Adipocyte (in vitro differentiated cells): Measurements from ENCODE around the gene MYO1A.
A peak's percentile ranks its signal among the peaks of the same experiment; 100 is the strongest.

Source experiments
- DNase-seq: peaks from one replicate; pipeline ENCODE4 v3.0.0-alpha.2; 2015; ENCODE audit warnings: low read depth
- H3K27me3 ChIP-seq: replicated peaks from 2 replicates; pipeline ENCODE4 v1.7.0; 2013; ENCODE audit warnings: mild to moderate bottlenecking, low read length, moderate library complexity; ENCODE audit not compliant: control insufficient read depth, insufficient read depth
- H3K36me3 ChIP-seq: 2 replicates; pipeline ENCODE4 v1.7.0; 2013; ENCODE audit warnings: low read length, mild to moderate bottlenecking, moderate library complexity; ENCODE audit not compliant: control insufficient read depth, insufficient read depth, severe bottlenecking
- H3K4me1 ChIP-seq: 2 replicates; pipeline ENCODE4 v1.7.0; 2013; ENCODE audit warnings: mild to moderate bottlenecking, low read length, moderate library complexity; ENCODE audit not compliant: control insufficient read depth, insufficient read depth
- H3K4me3 ChIP-seq: 2 replicates; pipeline ENCODE4 v1.7.0; 2013; ENCODE audit warnings: mild to moderate bottlenecking, low read length, moderate library complexity
- H3K9ac ChIP-seq: 2 replicates; pipeline ENCODE4 v1.7.0; 2013; ENCODE audit warnings: mild to moderate bottlenecking, low read length, moderate library complexity
- H3K9me3 ChIP-seq: 2 replicates; pipeline ENCODE4 v1.7.0; 2013; ENCODE audit warnings: mild to moderate bottlenecking, low read length, moderate library complexity; ENCODE audit not compliant: control insufficient read depth

The MYO1A gene

DNA sequence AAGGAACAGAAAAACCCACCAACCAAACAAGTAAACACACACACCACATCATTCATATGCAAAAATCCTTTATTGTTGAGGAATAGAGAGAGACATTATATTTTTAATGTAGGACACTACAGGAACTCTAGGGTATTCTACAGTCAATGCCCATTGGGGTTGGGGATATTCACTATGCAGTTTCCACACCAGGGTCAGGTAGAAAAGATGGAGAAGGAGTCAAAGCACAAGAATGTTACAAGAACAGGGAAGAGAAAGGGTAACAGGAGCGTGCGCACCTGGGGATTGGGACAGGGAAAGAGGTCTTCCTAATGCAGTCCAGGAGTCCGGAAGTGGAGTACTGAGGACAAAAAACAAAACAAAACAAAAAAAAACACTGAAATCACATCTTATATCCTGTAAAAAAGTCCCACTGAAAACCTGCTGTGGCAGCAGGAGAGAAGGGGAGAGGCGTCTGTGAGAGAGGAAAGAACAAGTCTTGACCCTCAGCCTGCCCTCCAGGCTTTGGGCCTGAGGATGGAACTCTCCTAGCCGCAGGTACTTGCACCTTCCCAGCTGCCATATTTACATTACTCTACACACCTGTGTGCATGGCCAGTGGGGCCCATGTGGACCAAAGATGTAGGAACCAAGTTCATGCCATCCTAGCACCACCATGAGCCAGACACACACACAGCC is 39.8 kb downstream of the MYO1A start:
- H3K4me1 ChIP-seq = peaks cover 20% of the 10 kb centered on the region
- H3K4me3 ChIP-seq = no peak overlapping the region
- H3K9ac ChIP-seq = no peak overlapping the region
- H3K36me3 ChIP-seq = no peaks in the 10 kb centered on the region
- H3K27me3 ChIP-seq = peaks cover 24% of the 10 kb centered on the region
- H3K9me3 ChIP-seq = no peaks in the 10 kb centered on the region
- DNase-seq = no peak

DNA sequence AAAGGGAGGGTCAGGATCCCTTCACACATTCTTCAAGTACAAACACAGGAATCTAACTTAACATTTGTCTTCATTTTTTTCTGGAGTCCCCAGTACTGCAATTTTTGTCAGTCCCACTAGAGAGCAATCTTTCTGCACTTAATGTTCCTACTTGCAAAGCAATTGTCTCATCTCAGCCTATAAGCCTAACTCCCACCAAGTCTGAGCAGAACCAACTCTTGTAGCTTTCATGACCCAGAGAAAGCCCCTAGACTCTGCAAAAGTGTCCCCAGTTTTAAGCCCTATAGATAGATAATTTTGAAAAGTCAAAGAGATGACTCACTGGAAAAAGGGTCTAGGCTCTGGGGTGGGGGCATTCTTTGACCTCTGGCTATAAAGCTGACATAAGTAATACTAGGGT is 41.8 kb downstream of the MYO1A start:
- H3K4me3 ChIP-seq = no peak overlapping the region

DNA sequence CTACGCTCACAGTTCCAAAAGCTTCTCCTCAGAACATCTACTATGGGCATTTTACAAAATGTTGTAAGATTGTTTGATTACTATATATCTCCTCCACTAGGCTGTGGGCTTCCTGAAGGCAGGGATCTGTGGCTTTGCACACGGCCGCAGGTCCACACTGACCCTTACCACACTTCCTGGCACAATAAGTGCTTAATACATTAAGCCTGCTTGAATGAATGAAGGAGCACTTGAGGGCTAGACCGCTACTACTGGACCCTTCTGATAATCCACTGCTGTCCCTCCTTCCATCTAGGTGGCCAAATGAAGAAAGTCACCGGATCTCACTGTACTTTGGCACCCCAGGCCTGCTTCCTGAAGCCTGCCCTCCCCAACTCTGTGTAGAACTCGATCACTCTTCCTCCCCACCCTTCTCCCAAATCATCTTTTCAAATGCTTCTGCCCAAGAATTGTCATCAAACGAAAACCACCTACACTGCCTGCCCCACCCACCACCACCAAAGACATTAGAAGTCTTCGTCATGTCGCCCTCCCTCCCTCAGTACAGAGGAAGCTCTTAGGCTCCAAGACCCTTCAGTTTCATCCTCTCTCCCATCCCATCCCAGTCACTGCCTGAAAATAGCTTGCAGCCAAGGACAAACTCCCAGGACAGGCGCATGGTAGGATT is 43.0 kb downstream of the MYO1A start:
- Histone ChIP-seq H3K27me3 (no peaks in the 10 kb centered on the region), H3K9ac (peak overlapping the region; percentile 72), H3K4me1 (peaks cover 21% of the 10 kb centered on the region), H3K4me3 (peak overlapping the region; percentile 70), H3K9me3 (no peaks in the 10 kb centered on the region), H3K36me3 (peaks cover 24% of the 10 kb centered on the region)
- DNase-seq = no peak

More for the DNA sequence above, 41.8 kb downstream of the MYO1A start:
- Histone ChIP-seq H3K27me3 (peaks cover 5% of the 10 kb centered on the region), H3K9me3 (no peaks in the 10 kb centered on the region), H3K4me1 (peaks cover 21% of the 10 kb centered on the region), H3K9ac (peak overlapping the region; percentile 27), H3K36me3 (peaks cover 14% of the 10 kb centered on the region)
- peak; percentile 82 for DNase-seq

DNA sequence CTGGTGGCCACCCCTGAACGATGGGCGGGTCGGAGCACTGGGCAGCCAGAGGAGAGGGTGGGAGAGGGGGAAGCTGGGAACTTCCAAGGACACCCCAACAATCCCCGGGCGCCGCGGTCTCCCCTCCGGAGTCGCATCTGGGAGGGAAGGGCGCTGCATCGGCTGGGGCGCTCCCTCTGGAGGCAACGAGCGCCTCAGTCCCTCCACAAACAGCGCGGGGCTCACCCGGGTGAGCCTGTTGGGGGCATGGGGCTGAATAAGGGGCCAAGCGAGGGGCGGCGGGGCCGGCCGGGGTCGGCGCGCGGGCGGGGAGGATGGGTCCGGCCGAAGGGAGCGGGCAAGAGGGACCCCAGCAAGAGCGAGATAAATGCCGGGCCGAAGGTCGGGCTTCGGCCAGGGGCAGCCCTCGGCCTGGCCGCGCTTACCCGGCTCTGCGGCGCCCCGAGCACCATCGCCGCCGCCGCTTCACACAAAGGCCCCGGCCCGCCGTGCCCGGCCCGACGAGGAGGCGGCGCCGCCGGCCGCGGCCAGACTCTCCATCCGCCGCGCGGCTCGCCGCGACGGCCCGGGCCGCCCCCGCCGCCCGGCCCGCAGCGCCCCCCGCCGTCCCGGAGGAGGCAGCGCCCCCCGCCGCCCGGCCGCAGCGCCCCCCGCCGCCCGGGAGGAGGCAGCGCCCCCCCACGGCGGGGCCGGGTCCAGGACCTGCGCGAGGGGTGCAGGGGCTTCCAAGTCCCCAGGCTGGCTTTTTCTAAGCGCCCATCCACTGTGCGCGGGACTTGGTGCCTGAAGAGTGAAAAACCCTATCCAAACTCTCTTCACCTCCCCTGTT is 43.7 kb downstream of the MYO1A start, which contains the start of gene ZBTB39:
ZBTB39 (minus strand) TSS at position 567 of the 829 bp plus-strand sequence. CDS start 1,629 bp downstream, outside the sequence.
- Histone ChIP-seq H3K4me3 (peak within 1 kb of the TSS; percentile 86), H3K36me3 (peaks cover 24% of the 10 kb centered on the region), H3K4me1 (peaks cover 21% of the 10 kb centered on the region), H3K27me3 (no peaks in the 10 kb centered on the region), H3K9me3 (no peaks in the 10 kb centered on the region), H3K9ac (peak within 1 kb of the TSS; percentile 89)
- DNase-seq = peak; percentile 87

DNA sequence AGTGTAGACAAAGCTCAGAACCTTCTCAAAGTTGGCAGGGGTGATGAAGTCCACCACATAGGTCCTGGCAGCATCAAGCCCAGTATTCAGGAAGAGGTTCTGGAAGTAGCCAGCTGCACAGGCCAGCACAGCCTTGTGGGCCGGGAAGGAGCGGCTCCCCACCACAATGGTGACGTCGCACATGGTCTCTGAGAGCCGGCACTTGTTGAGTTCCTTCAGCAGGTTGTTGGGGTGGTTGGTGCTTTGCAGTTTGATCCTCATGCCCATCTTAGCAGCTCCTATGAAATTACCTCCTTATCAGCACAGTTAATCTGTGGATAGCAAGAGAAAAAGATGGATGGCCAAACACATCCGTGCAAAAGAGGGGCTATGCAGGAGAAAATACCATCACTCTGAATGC is 45.3 kb downstream of the MYO1A start:
- Histone ChIP-seq H3K36me3 (peaks cover 24% of the 10 kb centered on the region), H3K4me3 (no peak overlapping the region), H3K4me1 (peaks cover 21% of the 10 kb centered on the region), H3K27me3 (no peaks in the 10 kb centered on the region), H3K9ac (no peak overlapping the region), H3K9me3 (no peaks in the 10 kb centered on the region)
- no peak for DNase-seq

DNA sequence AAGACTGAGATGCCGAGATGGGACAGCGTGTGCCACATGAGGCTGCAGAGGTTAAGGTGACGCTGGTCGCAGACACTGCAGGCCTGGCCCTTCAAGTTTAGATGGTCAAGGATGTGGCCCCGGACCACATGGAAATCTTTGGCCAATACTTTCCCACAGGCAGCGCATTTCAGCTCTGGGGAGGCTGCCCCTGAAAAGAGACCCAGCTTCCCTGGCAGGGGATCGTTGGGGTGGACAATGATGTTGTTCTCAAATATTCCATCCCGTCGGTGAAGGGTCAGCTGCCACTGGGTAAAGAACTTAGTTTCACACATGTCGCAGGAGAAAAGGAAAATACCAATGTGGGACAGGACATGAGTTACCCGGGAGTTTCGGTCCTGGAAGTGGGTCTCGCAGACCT is 46.5 kb downstream of the MYO1A start:
- no peak overlapping the region for H3K9ac ChIP-seq
- no peak for DNase-seq
- no peaks in the 10 kb centered on the region for H3K27me3 ChIP-seq
- peaks cover 24% of the 10 kb centered on the region for H3K36me3 ChIP-seq
- H3K4me3 ChIP-seq = no peak overlapping the region
- no peaks in the 10 kb centered on the region for H3K9me3 ChIP-seq
- H3K4me1 ChIP-seq = peaks cover 14% of the 10 kb centered on the region

DNA sequence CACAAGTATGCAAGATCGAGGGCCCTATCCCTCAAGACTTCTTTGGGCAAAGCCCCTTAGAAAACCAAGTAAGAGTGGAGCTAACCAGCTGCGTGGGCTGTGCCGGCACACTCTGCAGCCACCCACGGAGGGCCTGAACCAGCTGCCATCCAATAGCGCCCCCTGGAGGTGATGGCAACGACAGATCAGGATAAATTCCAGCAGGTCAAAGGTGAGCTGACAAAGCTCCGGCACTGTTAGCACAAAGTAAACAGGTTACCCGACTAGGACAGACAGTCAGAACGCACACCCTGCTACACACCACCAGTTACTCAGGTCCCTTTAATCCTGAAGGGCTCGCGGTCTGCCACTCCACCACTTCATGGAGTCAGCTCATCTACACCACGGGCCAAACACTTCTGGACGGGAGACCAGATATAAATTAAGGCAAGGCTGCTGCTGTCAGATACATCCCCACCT is 48.5 kb downstream of the MYO1A start:
- H3K4me3 ChIP-seq = no peak overlapping the region
- no peaks in the 10 kb centered on the region for H3K9me3 ChIP-seq
- no peak overlapping the region for H3K9ac ChIP-seq
- no peaks in the 10 kb centered on the region for H3K27me3 ChIP-seq
- H3K4me1 ChIP-seq = peaks cover 8% of the 10 kb centered on the region
- H3K36me3 ChIP-seq = peaks cover 24% of the 10 kb centered on the region
- DNase-seq = peak; percentile 62

DNA sequence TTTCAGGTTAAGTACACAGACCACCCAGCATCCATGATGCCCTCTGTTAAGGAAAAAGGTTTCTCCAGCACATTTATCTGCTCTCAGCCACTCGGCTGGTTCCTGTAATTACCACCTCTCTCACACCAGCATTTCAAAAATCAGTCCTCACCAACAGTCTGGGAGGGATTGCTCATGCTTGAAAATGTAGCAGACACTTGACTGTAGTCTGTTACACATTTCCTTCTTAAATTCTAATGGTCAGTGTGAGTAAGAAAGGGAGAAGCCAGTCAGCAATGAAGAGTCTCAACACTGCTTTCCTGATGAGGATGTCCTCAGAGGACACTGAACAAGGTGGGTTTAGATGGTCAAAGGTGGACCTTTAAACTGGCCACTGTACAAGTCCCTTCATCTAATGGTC is 49.5 kb downstream of the MYO1A start:
- peaks cover 24% of the 10 kb centered on the region for H3K36me3 ChIP-seq
- H3K27me3 ChIP-seq = no peaks in the 10 kb centered on the region
- H3K4me3 ChIP-seq = no peak overlapping the region
- no peak overlapping the region for H3K9ac ChIP-seq
- no peaks in the 10 kb centered on the region for H3K9me3 ChIP-seq
- DNase-seq = no peak
- peaks cover 4% of the 10 kb centered on the region for H3K4me1 ChIP-seq

DNA sequence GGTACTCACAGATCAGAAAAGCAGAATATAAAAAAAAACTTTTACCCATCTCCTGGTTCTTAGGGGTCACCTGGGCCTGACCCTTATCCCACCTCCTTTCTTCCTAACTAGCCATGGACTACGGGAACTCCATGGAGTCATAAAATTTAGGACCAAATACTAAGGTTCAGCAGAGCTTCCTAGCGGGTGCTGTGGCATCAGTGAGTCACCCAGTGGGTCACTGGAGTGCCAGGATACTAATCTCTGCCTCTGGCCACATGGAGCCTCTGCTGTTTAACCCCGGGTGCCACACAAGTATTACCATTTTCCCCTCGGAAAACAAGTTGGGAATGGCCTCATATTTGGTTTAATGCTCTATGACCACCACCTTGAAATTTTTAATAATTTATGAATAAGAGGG is 50.5 kb downstream of the MYO1A start:
- H3K9ac ChIP-seq = no peak overlapping the region
- no peaks in the 10 kb centered on the region for H3K27me3 ChIP-seq
- H3K4me1 ChIP-seq = no peaks in the 10 kb centered on the region
- H3K4me3 ChIP-seq = no peak overlapping the region
- DNase-seq = no peak
- no peaks in the 10 kb centered on the region for H3K9me3 ChIP-seq
- peaks cover 23% of the 10 kb centered on the region for H3K36me3 ChIP-seq

DNA sequence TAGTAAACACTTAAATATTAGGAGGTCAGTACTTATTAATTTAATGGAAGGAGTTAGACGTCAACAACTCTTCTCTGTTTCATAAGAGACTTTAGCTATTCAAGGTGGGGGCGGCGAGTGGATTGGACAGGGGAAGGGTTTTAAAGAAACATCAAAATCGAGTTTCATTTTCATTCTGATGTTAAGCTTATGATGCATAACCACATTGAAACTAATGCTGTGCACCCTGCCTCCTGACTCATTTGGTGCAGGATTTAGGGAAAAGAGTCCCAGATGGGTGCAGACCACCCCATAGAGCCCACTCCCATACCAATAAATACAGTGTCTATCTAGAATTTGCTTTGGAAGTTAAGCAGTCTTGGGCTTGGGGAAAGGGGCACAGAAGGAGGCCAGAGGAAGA is 50.9 kb downstream of the MYO1A start:
- Histone ChIP-seq H3K36me3 (peaks cover 18% of the 10 kb centered on the region), H3K27me3 (no peaks in the 10 kb centered on the region), H3K9me3 (no peaks in the 10 kb centered on the region), H3K4me1 (no peaks in the 10 kb centered on the region), H3K9ac (no peak overlapping the region), H3K4me3 (no peak overlapping the region)
- DNase-seq = no peak

DNA sequence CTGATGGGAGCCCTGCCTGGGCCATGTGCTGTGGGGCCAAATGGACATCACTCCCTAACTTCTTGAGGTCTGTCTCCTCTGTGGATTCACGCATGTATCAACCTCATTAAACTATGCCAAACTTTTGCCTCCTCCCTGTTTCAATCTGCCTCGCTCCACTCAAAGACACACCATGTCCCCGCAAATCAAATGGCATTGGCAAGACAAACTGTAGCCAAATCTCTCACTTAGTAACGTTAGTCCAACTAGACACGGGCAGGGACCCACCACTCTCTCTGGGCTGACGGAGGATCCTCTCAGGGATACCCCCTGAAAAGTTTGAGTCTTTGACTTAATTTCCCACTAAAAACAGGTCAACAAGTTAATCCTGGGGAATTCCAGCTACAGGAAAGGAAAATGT is 51.6 kb downstream of the MYO1A start:
- Histone ChIP-seq H3K4me3 (no peak overlapping the region), H3K9me3 (no peaks in the 10 kb centered on the region), H3K4me1 (no peaks in the 10 kb centered on the region), H3K9ac (no peak overlapping the region), H3K27me3 (no peaks in the 10 kb centered on the region), H3K36me3 (peaks cover 12% of the 10 kb centered on the region)
- DNase-seq = no peak
